ENCODE results near the gene GRK5.

Gene GRK5

DNA sequence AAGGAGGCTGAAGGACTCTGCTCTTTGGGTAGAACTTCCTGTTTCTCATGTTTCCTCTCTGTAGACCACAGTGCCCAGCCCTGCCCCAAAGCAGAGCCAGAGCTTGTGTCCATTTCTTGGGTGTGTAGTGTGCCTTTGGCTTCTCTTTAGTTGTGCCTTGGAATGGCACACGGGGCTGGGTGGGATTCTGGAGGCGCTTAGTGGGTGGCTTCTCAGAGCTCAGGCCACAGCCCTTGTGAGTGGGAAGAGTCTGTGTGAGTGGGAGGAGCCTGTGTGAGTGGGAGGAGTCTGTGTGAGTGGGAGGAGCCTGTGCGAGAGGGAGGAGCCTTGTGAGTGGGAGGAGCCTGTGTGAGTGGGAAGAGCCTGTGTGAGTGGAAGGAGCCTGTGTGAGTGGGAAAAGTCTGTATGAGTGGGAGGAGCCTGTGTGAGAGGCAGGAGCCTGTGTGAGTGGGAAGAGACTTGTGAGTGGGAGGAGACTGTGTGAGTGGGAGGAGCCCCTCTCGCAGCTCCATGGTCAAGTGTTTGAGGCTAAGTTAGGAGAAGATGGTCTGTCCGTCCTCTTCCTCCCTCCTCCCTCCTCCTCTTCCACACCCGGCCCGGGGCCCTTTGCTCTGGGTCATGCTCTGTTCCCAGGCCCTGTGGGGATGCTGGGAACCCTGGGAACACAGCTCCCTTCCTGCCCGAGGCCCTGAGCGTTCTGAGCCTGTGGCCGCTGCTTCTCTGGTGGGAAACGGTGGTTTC lies 153.0 kb downstream of the GRK5 start:
- no peaks in the 10 kb centered on the region for H3K27me3 ChIP-seq (replicated peaks)
- TF ChIP-seq CTCF (IDR thresholded peaks at IDR 0.05; ENCODE audit: low read depth, low read length, missing control alignments): no peak
- no peak overlapping the region for H3K4me3 ChIP-seq (ENCODE audit: low read depth, low read length)
- H3K27ac ChIP-seq: no peak overlapping the region
- in situ Hi-C loops (cut with HindIII; ENCODE audit: low pct_ligation_motif_present, low sequenced_read_pairs): no loop called here
- no peak for DNase-seq
- H3K36me3 ChIP-seq (replicated peaks): no peaks in the 10 kb centered on the region

DNA sequence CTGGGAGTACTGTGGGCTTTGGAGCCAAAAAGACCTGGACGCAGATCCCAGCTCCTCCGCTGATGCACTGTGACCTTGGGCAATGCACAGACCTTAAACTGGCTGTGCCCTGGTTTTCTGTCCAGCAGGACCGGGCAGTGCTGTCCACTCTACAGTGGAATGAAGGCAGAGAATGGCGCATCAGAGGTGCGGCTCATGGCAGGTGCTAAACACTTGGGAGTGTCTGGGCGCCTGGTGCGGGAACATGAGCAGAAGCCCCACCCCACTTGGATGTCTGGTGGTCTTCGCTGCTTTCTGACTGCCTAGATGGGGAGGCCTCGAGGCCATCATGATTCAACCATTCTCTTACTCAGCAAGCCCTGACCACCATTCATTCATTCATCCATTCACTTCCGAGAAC lies 153.7 kb downstream of the GRK5 start:
- no peak for DNase-seq
- Histone ChIP-seq H3K4me3 (ENCODE audit: low read depth, low read length) (no peak overlapping the region), H3K27ac (no peak overlapping the region), H3K27me3 (replicated peaks) (no peaks in the 10 kb centered on the region), H3K36me3 (replicated peaks) (no peaks in the 10 kb centered on the region)
- TF ChIP-seq CTCF (IDR thresholded peaks at IDR 0.05; ENCODE audit: low read depth, low read length, missing control alignments): no peak
- in situ Hi-C loops (cut with HindIII; ENCODE audit: low pct_ligation_motif_present, low sequenced_read_pairs): no loop called here

DNA sequence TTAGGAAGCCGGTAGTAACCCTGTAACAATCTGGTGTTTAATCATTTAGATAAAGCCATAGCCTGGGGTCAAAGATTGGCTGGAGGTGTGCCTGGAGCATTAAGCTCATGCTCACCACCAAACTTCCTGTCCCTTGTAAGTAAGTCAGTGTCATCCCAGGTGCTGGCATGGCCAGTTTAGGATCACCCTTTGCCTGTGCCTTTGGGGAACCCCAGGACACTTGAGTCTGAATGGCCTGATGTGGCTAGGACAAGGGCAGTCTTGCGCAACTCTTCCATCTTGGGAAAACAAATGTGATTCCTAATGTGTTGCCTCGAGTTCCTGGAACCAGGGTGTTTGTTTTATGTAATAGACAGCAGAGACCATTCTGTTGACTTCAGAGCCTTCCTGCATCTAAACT lies 154.8 kb downstream of the GRK5 start:
- H3K27me3 ChIP-seq (replicated peaks): no peaks in the 10 kb centered on the region
- H3K36me3 ChIP-seq (replicated peaks): no peaks in the 10 kb centered on the region
- no peak for DNase-seq
- no peak overlapping the region for H3K27ac ChIP-seq
- in situ Hi-C loops (cut with HindIII; ENCODE audit: low pct_ligation_motif_present, low sequenced_read_pairs): no loop called here
- TF ChIP-seq CTCF (IDR thresholded peaks at IDR 0.05; ENCODE audit: low read depth, low read length, missing control alignments): no peak
- no peak overlapping the region for H3K4me3 ChIP-seq (ENCODE audit: low read depth, low read length)

- Histone ChIP-seq H3K27ac (no peak overlapping the region), H3K4me3 (ENCODE audit: low read depth, low read length) (no peak overlapping the region), H3K27me3 (replicated peaks) (no peaks in the 10 kb centered on the region), H3K36me3 (replicated peaks) (no peaks in the 10 kb centered on the region)
- TF ChIP-seq CTCF (IDR thresholded peaks at IDR 0.05; ENCODE audit: low read depth, low read length, missing control alignments): peak; percentile 36
- in situ Hi-C loops (cut with HindIII; ENCODE audit: low pct_ligation_motif_present, low sequenced_read_pairs): no loop called here
- no peak for DNase-seq
These were observed 157.6 kb downstream of the GRK5 start for GRCh38 chr10:119364645-119365600.

DNA sequence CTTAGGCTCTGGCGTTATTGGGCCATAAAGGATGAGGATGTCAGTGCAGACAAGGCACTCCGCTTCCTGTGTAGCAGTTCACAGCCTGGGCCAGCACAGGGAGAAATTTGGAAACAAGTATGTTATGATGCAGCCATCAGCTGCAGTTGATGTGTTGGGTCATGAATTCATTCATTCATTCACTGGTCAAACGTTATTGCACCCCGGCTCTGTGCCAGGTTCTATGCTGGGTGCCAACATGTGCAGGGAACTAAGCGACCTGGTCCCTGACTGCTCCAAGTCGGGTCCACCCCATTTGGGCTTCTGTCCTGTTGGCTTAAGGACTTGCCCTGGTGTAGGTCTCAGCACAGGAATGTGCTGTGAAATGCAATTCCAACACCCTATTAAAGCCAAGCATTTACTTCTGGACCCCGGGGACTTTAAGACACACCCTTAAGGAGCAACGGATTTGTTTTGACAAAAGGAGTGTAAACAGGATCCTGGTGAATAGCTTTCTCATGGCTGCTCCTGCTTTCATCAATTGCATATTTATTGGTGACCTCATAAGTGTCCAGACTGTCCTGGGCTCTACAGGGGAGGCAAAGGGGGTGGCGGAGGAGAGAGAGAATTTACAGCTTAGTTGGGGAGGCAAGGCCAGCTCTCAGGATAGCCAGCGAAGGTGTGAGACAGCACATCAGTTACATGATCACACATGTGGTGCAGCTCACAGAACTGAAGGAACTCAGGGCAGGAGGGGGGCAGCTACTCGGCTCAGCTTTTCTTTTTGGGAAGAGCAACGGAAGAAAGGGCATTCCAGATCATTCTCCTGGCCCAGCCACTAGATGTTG lies 158.6 kb downstream of the GRK5 start:
- Histone ChIP-seq H3K27ac (no peak overlapping the region), H3K4me3 (ENCODE audit: low read depth, low read length) (no peak overlapping the region), H3K27me3 (replicated peaks) (no peaks in the 10 kb centered on the region), H3K36me3 (replicated peaks) (no peaks in the 10 kb centered on the region)
- in situ Hi-C loops (cut with HindIII; ENCODE audit: low pct_ligation_motif_present, low sequenced_read_pairs): no loop called here
- DNase-seq: no peak
- no peak for TF ChIP-seq CTCF (IDR thresholded peaks at IDR 0.05; ENCODE audit: low read depth, low read length, missing control alignments)

Data from brain microvascular endothelial cell (primary cell).